ENCODE data around the gene MTA3.
"Not testable (repeated sequence)": the region's sequence is repeated elsewhere in the genome, so short reads cannot be mapped to it uniquely, and the experiment has no call there.

MTA3 gene

GRCh38 chr2:42708179-42708578 is 139.7 kb downstream of the MTA3 start:
- Histone ChIP-seq H3K36me3 (ENCODE audit: control insufficient read depth, insufficient read depth, low read length) (peaks cover 11% of the 10 kb centered on the region), H3K9ac (ENCODE audit: low read length) (no peak overlapping the region), H3K27me3 (ENCODE audit: control insufficient read depth, insufficient read depth, low read length) (no peaks in the 10 kb centered on the region), H3K27ac (ENCODE audit: low read depth, low read length) (no peak overlapping the region), H3K4me3 (ENCODE audit: low read length) (no peak overlapping the region), H3K4me1 (ENCODE audit: control insufficient read depth, insufficient read depth, low read length) (no peaks in the 10 kb centered on the region)

GRCh38 chr2:42711896-42712295 is 143.5 kb downstream of the MTA3 start:
- H3K4me3 ChIP-seq (ENCODE audit: low read length) = no peak overlapping the region
- no peak overlapping the region for H3K27ac ChIP-seq (ENCODE audit: low read depth, low read length)
- H3K9ac ChIP-seq (ENCODE audit: low read length) = no peak overlapping the region
- no peaks in the 10 kb centered on the region for H3K4me1 ChIP-seq (ENCODE audit: control insufficient read depth, insufficient read depth, low read length)
- peaks cover 6% of the 10 kb centered on the region for H3K36me3 ChIP-seq (ENCODE audit: control insufficient read depth, insufficient read depth, low read length)
- no peaks in the 10 kb centered on the region for H3K27me3 ChIP-seq (ENCODE audit: control insufficient read depth, insufficient read depth, low read length)

- Histone ChIP-seq H3K4me1 (ENCODE audit: control insufficient read depth, insufficient read depth, low read length) (no peaks in the 10 kb centered on the region), H3K27me3 (ENCODE audit: control insufficient read depth, insufficient read depth, low read length) (no peaks in the 10 kb centered on the region), H3K36me3 (ENCODE audit: control insufficient read depth, insufficient read depth, low read length) (peaks cover 6% of the 10 kb centered on the region), H3K4me3 (ENCODE audit: low read length) (no peak overlapping the region), H3K27ac (ENCODE audit: low read depth, low read length) (no peak overlapping the region), H3K9ac (ENCODE audit: low read length) (no peak overlapping the region)
Observed at GRCh38 chr2:42712934-42713333, 144.5 kb downstream of the MTA3 start.

GRCh38 chr2:42713920-42714319 is 145.5 kb downstream of the MTA3 start:
- Histone ChIP-seq H3K27me3 (ENCODE audit: control insufficient read depth, insufficient read depth, low read length) (no peaks in the 10 kb centered on the region), H3K4me1 (ENCODE audit: control insufficient read depth, insufficient read depth, low read length) (no peaks in the 10 kb centered on the region), H3K27ac (ENCODE audit: low read depth, low read length) (no peak overlapping the region), H3K36me3 (ENCODE audit: control insufficient read depth, insufficient read depth, low read length) (peaks cover under 1% of the 10 kb centered on the region), H3K9ac (ENCODE audit: low read length) (no peak overlapping the region), H3K4me3 (ENCODE audit: low read length) (no peak overlapping the region)

- Histone ChIP-seq H3K27ac (ENCODE audit: low read depth, low read length) (no peak overlapping the region), H3K36me3 (ENCODE audit: control insufficient read depth, insufficient read depth, low read length) (no peaks in the 10 kb centered on the region), H3K4me1 (ENCODE audit: control insufficient read depth, insufficient read depth, low read length) (no peaks in the 10 kb centered on the region), H3K4me3 (ENCODE audit: low read length) (no peak overlapping the region), H3K9ac (ENCODE audit: low read length) (no peak overlapping the region), H3K27me3 (ENCODE audit: control insufficient read depth, insufficient read depth, low read length) (no peaks in the 10 kb centered on the region)
Observed at GRCh38 chr2:42714686-42715085, 146.3 kb downstream of the MTA3 start.

- Histone ChIP-seq H3K4me1 (ENCODE audit: control insufficient read depth, insufficient read depth, low read length) (peaks cover 2% of the 10 kb centered on the region), H3K36me3 (ENCODE audit: control insufficient read depth, insufficient read depth, low read length) (peaks cover 3% of the 10 kb centered on the region), H3K4me3 (ENCODE audit: low read length) (no peak overlapping the region), H3K27ac (ENCODE audit: low read depth, low read length) (no peak overlapping the region), H3K27me3 (ENCODE audit: control insufficient read depth, insufficient read depth, low read length) (no peaks in the 10 kb centered on the region), H3K9ac (ENCODE audit: low read length) (no peak overlapping the region)
Observed at GRCh38 chr2:42721898-42722297, 153.5 kb downstream of the MTA3 start.

- Histone ChIP-seq H3K4me3 (ENCODE audit: low read length) (no peak overlapping the region), H3K27me3 (ENCODE audit: control insufficient read depth, insufficient read depth, low read length) (no peaks in the 10 kb centered on the region), H3K4me1 (ENCODE audit: control insufficient read depth, insufficient read depth, low read length) (peaks cover 2% of the 10 kb centered on the region), H3K9ac (ENCODE audit: low read length) (no peak overlapping the region), H3K36me3 (ENCODE audit: control insufficient read depth, insufficient read depth, low read length) (peaks cover 3% of the 10 kb centered on the region), H3K27ac (ENCODE audit: low read depth, low read length) (no peak overlapping the region)
Observed at GRCh38 chr2:42722320-42723190, 154.1 kb downstream of the MTA3 start.

- Histone ChIP-seq H3K9ac (ENCODE audit: low read length) (no peak overlapping the region), H3K4me1 (ENCODE audit: control insufficient read depth, insufficient read depth, low read length) (peaks cover 2% of the 10 kb centered on the region), H3K4me3 (ENCODE audit: low read length) (no peak overlapping the region), H3K27ac (ENCODE audit: low read depth, low read length) (no peak overlapping the region), H3K36me3 (ENCODE audit: control insufficient read depth, insufficient read depth, low read length) (peaks cover 3% of the 10 kb centered on the region), H3K27me3 (ENCODE audit: control insufficient read depth, insufficient read depth, low read length) (no peaks in the 10 kb centered on the region)
Observed at GRCh38 chr2:42723465-42723864, 155.0 kb downstream of the MTA3 start.

- H3K36me3 ChIP-seq (ENCODE audit: control insufficient read depth, insufficient read depth, low read length) = peaks cover 3% of the 10 kb centered on the region
- H3K4me1 ChIP-seq (ENCODE audit: control insufficient read depth, insufficient read depth, low read length) = peaks cover 2% of the 10 kb centered on the region
- H3K9ac ChIP-seq (ENCODE audit: low read length) = no peak overlapping the region
- H3K4me3 ChIP-seq (ENCODE audit: low read length) = no peak overlapping the region
- H3K27ac ChIP-seq (ENCODE audit: low read depth, low read length) = no peak overlapping the region
- H3K27me3 ChIP-seq (ENCODE audit: control insufficient read depth, insufficient read depth, low read length) = no peaks in the 10 kb centered on the region
Observed at GRCh38 chr2:42724886-42725285, 156.5 kb downstream of the MTA3 start.

- Histone ChIP-seq H3K27ac (ENCODE audit: low read depth, low read length) (no peak overlapping the region), H3K9ac (ENCODE audit: low read length) (no peak overlapping the region), H3K4me1 (ENCODE audit: control insufficient read depth, insufficient read depth, low read length) (peaks cover 2% of the 10 kb centered on the region), H3K4me3 (ENCODE audit: low read length) (no peak overlapping the region), H3K36me3 (ENCODE audit: control insufficient read depth, insufficient read depth, low read length) (peaks cover 3% of the 10 kb centered on the region), H3K27me3 (ENCODE audit: control insufficient read depth, insufficient read depth, low read length) (no peaks in the 10 kb centered on the region)
Observed at GRCh38 chr2:42725657-42726056, 157.2 kb downstream of the MTA3 start.

- Histone ChIP-seq H3K27me3 (ENCODE audit: control insufficient read depth, insufficient read depth, low read length) (no peaks in the 10 kb centered on the region), H3K36me3 (ENCODE audit: control insufficient read depth, insufficient read depth, low read length) (peaks cover 3% of the 10 kb centered on the region), H3K27ac (ENCODE audit: low read depth, low read length) (no peak overlapping the region), H3K4me3 (ENCODE audit: low read length) (no peak overlapping the region), H3K9ac (ENCODE audit: low read length) (no peak overlapping the region), H3K4me1 (ENCODE audit: control insufficient read depth, insufficient read depth, low read length) (peaks cover 2% of the 10 kb centered on the region)
Observed at GRCh38 chr2:42726680-42727079, 158.2 kb downstream of the MTA3 start.

GRCh38 chr2:42731316-42731715 is 162.9 kb downstream of the MTA3 start:
- not testable (repeated sequence) for H3K4me1 ChIP-seq (ENCODE audit: control insufficient read depth, insufficient read depth, low read length); H3K4me3 ChIP-seq (ENCODE audit: low read length); H3K27ac ChIP-seq (ENCODE audit: low read depth, low read length); H3K36me3 ChIP-seq (ENCODE audit: control insufficient read depth, insufficient read depth, low read length); H3K27me3 ChIP-seq (ENCODE audit: control insufficient read depth, insufficient read depth, low read length); H3K9ac ChIP-seq (ENCODE audit: low read length)

GRCh38 chr2:42733852-42734251 is 165.4 kb downstream of the MTA3 start:
- no peaks in the 10 kb centered on the region for H3K36me3 ChIP-seq (ENCODE audit: control insufficient read depth, insufficient read depth, low read length)
- H3K4me1 ChIP-seq (ENCODE audit: control insufficient read depth, insufficient read depth, low read length) = no peaks in the 10 kb centered on the region
- no peak overlapping the region for H3K27ac ChIP-seq (ENCODE audit: low read depth, low read length)
- no peaks in the 10 kb centered on the region for H3K27me3 ChIP-seq (ENCODE audit: control insufficient read depth, insufficient read depth, low read length)
- H3K9ac ChIP-seq (ENCODE audit: low read length) = no peak overlapping the region
- H3K4me3 ChIP-seq (ENCODE audit: low read length) = no peak overlapping the region
